ENCODE results near the gene GUK1.

DNA sequence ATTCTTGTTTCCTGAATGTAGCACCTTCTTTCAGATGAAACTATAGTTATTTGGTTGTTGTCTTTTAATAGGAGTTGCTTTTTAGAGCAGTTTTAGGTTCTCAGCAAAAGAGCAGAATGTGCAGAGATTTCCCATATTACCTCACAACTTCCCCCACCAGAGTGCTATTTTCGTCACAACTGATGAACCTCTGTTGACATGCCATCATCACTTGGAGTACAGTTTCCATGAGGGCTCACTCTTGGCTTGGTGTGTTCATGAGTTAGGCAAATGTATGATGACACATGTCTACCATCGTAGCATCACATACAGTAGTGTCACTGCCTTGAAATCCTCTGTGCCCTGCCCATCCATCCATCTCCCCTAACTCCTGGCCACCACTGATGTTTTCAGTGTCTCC is 29.3 kb downstream of the GUK1 start:
- TF ChIP-seq, protein P1, sequence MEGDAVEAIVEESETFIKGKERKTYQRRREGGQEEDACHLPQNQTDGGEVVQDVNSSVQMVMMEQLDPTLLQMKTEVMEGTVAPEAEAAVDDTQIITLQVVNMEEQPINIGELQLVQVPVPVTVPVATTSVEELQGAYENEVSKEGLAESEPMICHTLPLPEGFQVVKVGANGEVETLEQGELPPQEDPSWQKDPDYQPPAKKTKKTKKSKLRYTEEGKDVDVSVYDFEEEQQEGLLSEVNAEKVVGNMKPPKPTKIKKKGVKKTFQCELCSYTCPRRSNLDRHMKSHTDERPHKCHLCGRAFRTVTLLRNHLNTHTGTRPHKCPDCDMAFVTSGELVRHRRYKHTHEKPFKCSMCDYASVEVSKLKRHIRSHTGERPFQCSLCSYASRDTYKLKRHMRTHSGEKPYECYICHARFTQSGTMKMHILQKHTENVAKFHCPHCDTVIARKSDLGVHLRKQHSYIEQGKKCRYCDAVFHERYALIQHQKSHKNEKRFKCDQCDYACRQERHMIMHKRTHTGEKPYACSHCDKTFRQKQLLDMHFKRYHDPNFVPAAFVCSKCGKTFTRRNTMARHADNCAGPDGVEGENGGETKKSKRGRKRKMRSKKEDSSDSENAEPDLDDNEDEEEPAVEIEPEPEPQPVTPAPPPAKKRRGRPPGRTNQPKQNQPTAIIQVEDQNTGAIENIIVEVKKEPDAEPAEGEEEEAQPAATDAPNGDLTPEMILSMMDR (IDR thresholded peaks at IDR 0.05), result no peak
- no peak for TF ChIP-seq EZH2 (IDR thresholded peaks at IDR 0.05)
